ENCODE measurements around the gene SLC9B1.
"Not testable (repeated sequence)": the region's sequence is repeated elsewhere in the genome, so short reads cannot be mapped to it uniquely, and the experiment has no call there.

The SLC9B1 gene

GRCh38 chr4:102988429-102989020 lies 31.0 kb downstream of the SLC9B1 start:
- TF ChIP-seq EZH2 (IDR thresholded peaks at IDR 0.05; ENCODE audit: borderline replicate concordance, low read length): no peak
- no peak for TF ChIP-seq CTCF (IDR thresholded peaks at IDR 0.05; ENCODE audit: low read length)
- Histone ChIP-seq H3K4me1 (ENCODE audit: insufficient read depth, low read length, severe bottlenecking) (no peaks in the 10 kb centered on the region), H3K4me3 (ENCODE audit: low read depth, low read length, poor library complexity, severe bottlenecking) (no peak overlapping the region), H3K4me2 (ENCODE audit: low read length) (no peak overlapping the region), H3K9me2 (ENCODE audit: low read depth, low read length) (no peaks in the 10 kb centered on the region), H4K20me1 (ENCODE audit: insufficient read depth, low read length) (no peaks in the 10 kb centered on the region), H3K9me3 (ENCODE audit: low read length) (0 out of 2 replicates have a peak, but pooled peaks cover under 1% of the 10 kb centered on the region), H3K27me3 (ENCODE audit: insufficient read depth, low read length) (no peaks in the 10 kb centered on the region), H3F3A (ENCODE audit: insufficient read depth, low read length) (no peaks in the 10 kb centered on the region), H3K27ac (ENCODE audit: low read depth, low read length, poor library complexity, severe bottlenecking) (no peak overlapping the region), H3K36me3 (ENCODE audit: insufficient read depth, low read length) (no peaks in the 10 kb centered on the region), H3K9ac (ENCODE audit: low read length) (no peak overlapping the region), H3K79me2 (ENCODE audit: insufficient read depth, low read length) (no peaks in the 10 kb centered on the region), H2AFZ (ENCODE audit: low read length) (no peak overlapping the region)

- Histone ChIP-seq H3K79me2 (ENCODE audit: insufficient read depth, low read length) (no peaks in the 10 kb centered on the region), H3K4me3 (ENCODE audit: low read depth, low read length, poor library complexity, severe bottlenecking) (no peak overlapping the region), H3K9me2 (ENCODE audit: low read depth, low read length) (no peaks in the 10 kb centered on the region; the same call in 1 of the 2 replicates), H3K9me3 (ENCODE audit: low read length) (peaks cover 5% of the 10 kb centered on the region; the same call in 1 of the 2 replicates), H3K9ac (ENCODE audit: low read length) (no peak overlapping the region), H3K4me2 (ENCODE audit: low read length) (no peak overlapping the region), H4K20me1 (ENCODE audit: insufficient read depth, low read length) (no peaks in the 10 kb centered on the region), H3F3A (ENCODE audit: insufficient read depth, low read length) (no peaks in the 10 kb centered on the region), H3K36me3 (ENCODE audit: insufficient read depth, low read length) (no peaks in the 10 kb centered on the region), H2AFZ (ENCODE audit: low read length) (no peak overlapping the region), H3K27me3 (ENCODE audit: insufficient read depth, low read length) (no peaks in the 10 kb centered on the region), H3K4me1 (ENCODE audit: insufficient read depth, low read length, severe bottlenecking) (no peaks in the 10 kb centered on the region), H3K27ac (ENCODE audit: low read depth, low read length, poor library complexity, severe bottlenecking) (no peak overlapping the region)
- TF ChIP-seq CTCF (IDR thresholded peaks at IDR 0.05; ENCODE audit: low read length): no peak
- TF ChIP-seq EZH2 (IDR thresholded peaks at IDR 0.05; ENCODE audit: borderline replicate concordance, low read length): no peak
Measured at GRCh38 chr4:102981005-102981404, 38.5 kb downstream of the SLC9B1 start.

GRCh38 chr4:102961813-102962212 lies 57.7 kb downstream of the SLC9B1 start:
- H3K4me2 ChIP-seq (ENCODE audit: low read length); H4K20me1 ChIP-seq (ENCODE audit: insufficient read depth, low read length); H3K4me3 ChIP-seq (ENCODE audit: low read depth, low read length, poor library complexity, severe bottlenecking); H3K9me2 ChIP-seq (ENCODE audit: low read depth, low read length); H3K27ac ChIP-seq (ENCODE audit: low read depth, low read length, poor library complexity, severe bottlenecking); H3K79me2 ChIP-seq (ENCODE audit: insufficient read depth, low read length); H2AFZ ChIP-seq (ENCODE audit: low read length); H3K36me3 ChIP-seq (ENCODE audit: insufficient read depth, low read length); H3K4me1 ChIP-seq (ENCODE audit: insufficient read depth, low read length, severe bottlenecking); H3K27me3 ChIP-seq (ENCODE audit: insufficient read depth, low read length); H3F3A ChIP-seq (ENCODE audit: insufficient read depth, low read length); H3K9me3 ChIP-seq (ENCODE audit: low read length); H3K9ac ChIP-seq (ENCODE audit: low read length): not testable (repeated sequence)

- Histone ChIP-seq H3K9me3 (ENCODE audit: low read length) (no peaks in the 10 kb centered on the region), H3K27me3 (ENCODE audit: insufficient read depth, low read length) (no peaks in the 10 kb centered on the region), H3K4me2 (ENCODE audit: low read length) (no peak overlapping the region), H3K27ac (ENCODE audit: low read depth, low read length, poor library complexity, severe bottlenecking) (no peak overlapping the region), H3K9me2 (ENCODE audit: low read depth, low read length) (no peaks in the 10 kb centered on the region), H3K36me3 (ENCODE audit: insufficient read depth, low read length) (no peaks in the 10 kb centered on the region), H3K9ac (ENCODE audit: low read length) (no peak overlapping the region), H3F3A (ENCODE audit: insufficient read depth, low read length) (no peaks in the 10 kb centered on the region), H2AFZ (ENCODE audit: low read length) (no peak overlapping the region), H3K79me2 (ENCODE audit: insufficient read depth, low read length) (no peaks in the 10 kb centered on the region), H3K4me1 (ENCODE audit: insufficient read depth, low read length, severe bottlenecking) (no peaks in the 10 kb centered on the region), H4K20me1 (ENCODE audit: insufficient read depth, low read length) (no peaks in the 10 kb centered on the region), H3K4me3 (ENCODE audit: low read depth, low read length, poor library complexity, severe bottlenecking) (no peak overlapping the region)
- TF ChIP-seq CTCF (IDR thresholded peaks at IDR 0.05; ENCODE audit: low read length) (no peak), EZH2 (IDR thresholded peaks at IDR 0.05; ENCODE audit: borderline replicate concordance, low read length) (no peak)
Measured at GRCh38 chr4:102959496-102959895, 60.0 kb downstream of the SLC9B1 start.

Measured in OCI-LY1 (cell line).